GM23338 (cell line): Measurements from ENCODE around the gene SLC25A40.

Experiments used
- CREB1 ChIP-seq: fragments of 250-450 bp; sonication (Bioruptor Pico); IDR thresholded peaks from 2 replicates; pipeline ENCODE4 v1.5.0; 2020; ENCODE audit warnings: low read depth, mild to moderate bottlenecking, moderate library complexity
- ETS1 ChIP-seq: IDR thresholded peaks from 2 replicates; pipeline ENCODE4 v1.6.1; 2016; ENCODE audit warnings: antibody characterized with exemption
- EZH2 ChIP-seq: fragments of 200-600 bp; sonication (generic); IDR thresholded peaks from one replicate; pipeline ENCODE4 v1.8.0; 2017; ENCODE audit warnings: antibody characterized with exemption, mild to moderate bottlenecking, low read depth; ENCODE audit not compliant: unreplicated experiment
- EZH2phosphoT487 ChIP-seq: fragments of 200-600 bp; sonication (generic); IDR thresholded peaks from one replicate; pipeline ENCODE4 v1.8.1; 2018; ENCODE audit warnings: antibody characterized with exemption; ENCODE audit not compliant: unreplicated experiment
- JUNB ChIP-seq: IDR thresholded peaks from one replicate; pipeline ENCODE4 v1.6.1; 2016; ENCODE audit warnings: antibody characterized with exemption; ENCODE audit not compliant: unreplicated experiment
- NANOG ChIP-seq: IDR thresholded peaks from 2 replicates; pipeline ENCODE4 v1.6.1; 2016; ENCODE audit warnings: antibody characterized with exemption, borderline replicate concordance
- POLR2AphosphoS5 ChIP-seq: IDR thresholded peaks from 2 replicates; pipeline ENCODE4 v1.6.1; 2016; ENCODE audit warnings: antibody characterized with exemption, low read depth
- STAT1 ChIP-seq: IDR thresholded peaks from one replicate; pipeline ENCODE4 v1.6.1; 2016; ENCODE audit warnings: antibody characterized with exemption; ENCODE audit not compliant: unreplicated experiment
- ZNF114 ChIP-seq: fragments of 250-450 bp; sonication (Bioruptor Pico); IDR thresholded peaks from 2 replicates; pipeline ENCODE4 v1.5.0; 2020; ENCODE audit warnings: mild to moderate bottlenecking, moderate library complexity
- ZNF331 ChIP-seq: fragments of 250-450 bp; sonication (Bioruptor Pico); IDR thresholded peaks from 2 replicates; pipeline ENCODE4 v1.5.0; 2020; ENCODE audit warnings: low read depth, mild to moderate bottlenecking, moderate library complexity
- TF ChIP-seq, protein P1 (sequence below), 2 experiments: fragments of 200-600 bp in 1 of 2; sonication (generic) in 1 of 2; conservative IDR thresholded peaks; 2 replicates each; pipeline versions ENCODE4 v1.5.1 to v1.6.1; 2016 to 2017; ENCODE audit warnings: antibody characterized with exemption in 2 of 2, low read depth in 2 of 2, mild to moderate bottlenecking in 2 of 2, moderate library complexity in 1 of 2
- TF ChIP-seq, protein P2 (sequence below): IDR thresholded peaks from one replicate; pipeline ENCODE4 v1.6.1; 2018; ENCODE audit warnings: antibody characterized with exemption; ENCODE audit not compliant: unreplicated experiment
- TF ChIP-seq, protein P3 (sequence below): fragments of 250-450 bp; sonication (Bioruptor Pico); IDR thresholded peaks from 2 replicates; pipeline ENCODE4 v1.5.0; 2020; ENCODE audit warnings: mild to moderate bottlenecking, moderate library complexity

DNA sequence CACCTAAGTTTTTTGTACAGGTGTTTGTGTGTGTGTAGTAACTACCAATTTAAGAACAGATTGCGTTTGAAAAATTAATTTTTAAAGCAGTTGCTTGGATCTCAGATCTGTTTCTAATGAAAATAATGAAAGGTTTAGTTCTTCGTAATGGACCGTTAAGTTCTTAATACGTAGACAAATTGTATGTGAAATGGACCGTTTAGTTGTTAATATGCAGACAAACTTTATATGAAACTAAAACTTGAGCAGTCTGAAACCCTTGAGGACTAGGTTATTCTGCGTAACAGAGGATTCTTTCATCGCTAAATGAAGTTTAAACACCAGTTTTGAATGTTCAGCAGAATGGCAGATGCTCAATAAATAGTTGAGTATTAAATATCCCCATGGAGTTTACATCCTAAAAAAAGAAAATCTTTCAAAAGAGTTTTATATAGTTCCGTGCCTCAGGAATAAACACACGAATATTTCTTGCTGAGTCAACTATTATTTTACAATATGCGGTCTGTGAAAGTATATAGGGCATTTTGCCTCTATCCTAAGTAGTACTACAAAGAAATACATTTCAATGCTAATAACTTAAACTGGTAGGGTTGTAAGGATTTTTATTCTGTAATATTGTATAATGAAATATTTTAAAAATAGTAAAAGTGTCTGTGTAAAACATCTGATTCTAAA lies 1.3 kb upstream of the SLC25A40 start:
- TF ChIP-seq EZH2phosphoT487 (no peak), EZH2 (no peak), CREB1 (CRISPR knock-in tag) (no peak), POLR2AphosphoS5 (no peak), ETS1 (no peak), ZNF114 (CRISPR knock-in tag) (no peak), JUNB (no peak), NANOG (no peak), STAT1 (no peak), ZNF331 (CRISPR knock-in tag) (no peak)
- TF ChIP-seq, protein P1, sequence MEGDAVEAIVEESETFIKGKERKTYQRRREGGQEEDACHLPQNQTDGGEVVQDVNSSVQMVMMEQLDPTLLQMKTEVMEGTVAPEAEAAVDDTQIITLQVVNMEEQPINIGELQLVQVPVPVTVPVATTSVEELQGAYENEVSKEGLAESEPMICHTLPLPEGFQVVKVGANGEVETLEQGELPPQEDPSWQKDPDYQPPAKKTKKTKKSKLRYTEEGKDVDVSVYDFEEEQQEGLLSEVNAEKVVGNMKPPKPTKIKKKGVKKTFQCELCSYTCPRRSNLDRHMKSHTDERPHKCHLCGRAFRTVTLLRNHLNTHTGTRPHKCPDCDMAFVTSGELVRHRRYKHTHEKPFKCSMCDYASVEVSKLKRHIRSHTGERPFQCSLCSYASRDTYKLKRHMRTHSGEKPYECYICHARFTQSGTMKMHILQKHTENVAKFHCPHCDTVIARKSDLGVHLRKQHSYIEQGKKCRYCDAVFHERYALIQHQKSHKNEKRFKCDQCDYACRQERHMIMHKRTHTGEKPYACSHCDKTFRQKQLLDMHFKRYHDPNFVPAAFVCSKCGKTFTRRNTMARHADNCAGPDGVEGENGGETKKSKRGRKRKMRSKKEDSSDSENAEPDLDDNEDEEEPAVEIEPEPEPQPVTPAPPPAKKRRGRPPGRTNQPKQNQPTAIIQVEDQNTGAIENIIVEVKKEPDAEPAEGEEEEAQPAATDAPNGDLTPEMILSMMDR (conservative IDR thresholded peaks at IDR 0.05; ENCODE audit: low read depth in 2 of 2) = no peak
- TF ChIP-seq, protein P2, sequence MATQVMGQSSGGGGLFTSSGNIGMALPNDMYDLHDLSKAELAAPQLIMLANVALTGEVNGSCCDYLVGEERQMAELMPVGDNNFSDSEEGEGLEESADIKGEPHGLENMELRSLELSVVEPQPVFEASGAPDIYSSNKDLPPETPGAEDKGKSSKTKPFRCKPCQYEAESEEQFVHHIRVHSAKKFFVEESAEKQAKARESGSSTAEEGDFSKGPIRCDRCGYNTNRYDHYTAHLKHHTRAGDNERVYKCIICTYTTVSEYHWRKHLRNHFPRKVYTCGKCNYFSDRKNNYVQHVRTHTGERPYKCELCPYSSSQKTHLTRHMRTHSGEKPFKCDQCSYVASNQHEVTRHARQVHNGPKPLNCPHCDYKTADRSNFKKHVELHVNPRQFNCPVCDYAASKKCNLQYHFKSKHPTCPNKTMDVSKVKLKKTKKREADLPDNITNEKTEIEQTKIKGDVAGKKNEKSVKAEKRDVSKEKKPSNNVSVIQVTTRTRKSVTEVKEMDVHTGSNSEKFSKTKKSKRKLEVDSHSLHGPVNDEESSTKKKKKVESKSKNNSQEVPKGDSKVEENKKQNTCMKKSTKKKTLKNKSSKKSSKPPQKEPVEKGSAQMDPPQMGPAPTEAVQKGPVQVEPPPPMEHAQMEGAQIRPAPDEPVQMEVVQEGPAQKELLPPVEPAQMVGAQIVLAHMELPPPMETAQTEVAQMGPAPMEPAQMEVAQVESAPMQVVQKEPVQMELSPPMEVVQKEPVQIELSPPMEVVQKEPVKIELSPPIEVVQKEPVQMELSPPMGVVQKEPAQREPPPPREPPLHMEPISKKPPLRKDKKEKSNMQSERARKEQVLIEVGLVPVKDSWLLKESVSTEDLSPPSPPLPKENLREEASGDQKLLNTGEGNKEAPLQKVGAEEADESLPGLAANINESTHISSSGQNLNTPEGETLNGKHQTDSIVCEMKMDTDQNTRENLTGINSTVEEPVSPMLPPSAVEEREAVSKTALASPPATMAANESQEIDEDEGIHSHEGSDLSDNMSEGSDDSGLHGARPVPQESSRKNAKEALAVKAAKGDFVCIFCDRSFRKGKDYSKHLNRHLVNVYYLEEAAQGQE = no peak
- TF ChIP-seq, protein P3, sequence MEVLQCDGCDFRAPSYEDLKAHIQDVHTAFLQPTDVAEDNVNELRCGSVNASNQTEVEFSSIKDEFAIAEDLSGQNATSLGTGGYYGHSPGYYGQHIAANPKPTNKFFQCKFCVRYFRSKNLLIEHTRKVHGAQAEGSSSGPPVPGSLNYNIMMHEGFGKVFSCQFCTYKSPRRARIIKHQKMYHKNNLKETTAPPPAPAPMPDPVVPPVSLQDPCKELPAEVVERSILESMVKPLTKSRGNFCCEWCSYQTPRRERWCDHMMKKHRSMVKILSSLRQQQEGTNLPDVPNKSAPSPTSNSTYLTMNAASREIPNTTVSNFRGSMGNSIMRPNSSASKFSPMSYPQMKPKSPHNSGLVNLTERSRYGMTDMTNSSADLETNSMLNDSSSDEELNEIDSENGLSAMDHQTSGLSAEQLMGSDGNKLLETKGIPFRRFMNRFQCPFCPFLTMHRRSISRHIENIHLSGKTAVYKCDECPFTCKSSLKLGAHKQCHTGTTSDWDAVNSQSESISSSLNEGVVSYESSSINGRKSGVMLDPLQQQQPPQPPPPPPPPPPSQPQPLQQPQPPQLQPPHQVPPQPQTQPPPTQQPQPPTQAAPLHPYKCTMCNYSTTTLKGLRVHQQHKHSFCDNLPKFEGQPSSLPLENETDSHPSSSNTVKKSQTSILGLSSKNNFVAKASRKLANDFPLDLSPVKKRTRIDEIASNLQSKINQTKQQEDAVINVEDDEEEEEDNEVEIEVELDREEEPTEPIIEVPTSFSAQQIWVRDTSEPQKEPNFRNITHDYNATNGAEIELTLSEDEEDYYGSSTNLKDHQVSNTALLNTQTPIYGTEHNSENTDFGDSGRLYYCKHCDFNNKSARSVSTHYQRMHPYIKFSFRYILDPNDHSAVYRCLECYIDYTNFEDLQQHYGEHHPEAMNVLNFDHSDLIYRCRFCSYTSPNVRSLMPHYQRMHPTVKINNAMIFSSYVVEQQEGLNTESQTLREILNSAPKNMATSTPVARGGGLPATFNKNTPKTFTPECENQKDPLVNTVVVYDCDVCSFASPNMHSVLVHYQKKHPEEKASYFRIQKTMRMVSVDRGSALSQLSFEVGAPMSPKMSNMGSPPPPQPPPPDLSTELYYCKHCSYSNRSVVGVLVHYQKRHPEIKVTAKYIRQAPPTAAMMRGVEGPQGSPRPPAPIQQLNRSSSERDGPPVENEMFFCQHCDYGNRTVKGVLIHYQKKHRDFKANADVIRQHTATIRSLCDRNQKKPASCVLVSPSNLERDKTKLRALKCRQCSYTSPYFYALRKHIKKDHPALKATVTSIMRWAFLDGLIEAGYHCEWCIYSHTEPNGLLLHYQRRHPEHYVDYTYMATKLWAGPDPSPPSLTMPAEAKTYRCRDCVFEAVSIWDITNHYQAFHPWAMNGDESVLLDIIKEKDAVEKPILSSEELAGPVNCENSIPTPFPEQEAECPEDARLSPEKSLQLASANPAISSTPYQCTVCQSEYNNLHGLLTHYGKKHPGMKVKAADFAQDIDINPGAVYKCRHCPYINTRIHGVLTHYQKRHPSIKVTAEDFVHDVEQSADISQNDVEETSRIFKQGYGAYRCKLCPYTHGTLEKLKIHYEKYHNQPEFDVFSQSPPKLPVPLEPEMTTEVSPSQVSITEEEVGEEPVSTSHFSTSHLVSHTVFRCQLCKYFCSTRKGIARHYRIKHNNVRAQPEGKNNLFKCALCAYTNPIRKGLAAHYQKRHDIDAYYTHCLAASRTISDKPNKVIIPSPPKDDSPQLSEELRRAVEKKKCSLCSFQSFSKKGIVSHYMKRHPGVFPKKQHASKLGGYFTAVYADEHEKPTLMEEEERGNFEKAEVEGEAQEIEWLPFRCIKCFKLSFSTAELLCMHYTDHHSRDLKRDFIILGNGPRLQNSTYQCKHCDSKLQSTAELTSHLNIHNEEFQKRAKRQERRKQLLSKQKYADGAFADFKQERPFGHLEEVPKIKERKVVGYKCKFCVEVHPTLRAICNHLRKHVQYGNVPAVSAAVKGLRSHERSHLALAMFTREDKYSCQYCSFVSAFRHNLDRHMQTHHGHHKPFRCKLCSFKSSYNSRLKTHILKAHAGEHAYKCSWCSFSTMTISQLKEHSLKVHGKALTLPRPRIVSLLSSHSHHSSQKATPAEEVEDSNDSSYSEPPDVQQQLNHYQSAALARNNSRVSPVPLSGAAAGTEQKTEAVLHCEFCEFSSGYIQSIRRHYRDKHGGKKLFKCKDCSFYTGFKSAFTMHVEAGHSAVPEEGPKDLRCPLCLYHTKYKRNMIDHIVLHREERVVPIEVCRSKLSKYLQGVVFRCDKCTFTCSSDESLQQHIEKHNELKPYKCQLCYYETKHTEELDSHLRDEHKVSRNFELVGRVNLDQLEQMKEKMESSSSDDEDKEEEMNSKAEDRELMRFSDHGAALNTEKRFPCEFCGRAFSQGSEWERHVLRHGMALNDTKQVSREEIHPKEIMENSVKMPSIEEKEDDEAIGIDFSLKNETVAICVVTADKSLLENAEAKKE (CRISPR knock-in tag) = no peak
